ENCODE results near the gene PNLIPRP1. TPM values are rescaled to one million over a fixed set of nuclear protein-coding genes. Genes with fewer than 3 reads are reported as not detected.

PNLIPRP1 gene
- total RNA-seq, 2 donors from 2014 or later, result not detected

DNA sequence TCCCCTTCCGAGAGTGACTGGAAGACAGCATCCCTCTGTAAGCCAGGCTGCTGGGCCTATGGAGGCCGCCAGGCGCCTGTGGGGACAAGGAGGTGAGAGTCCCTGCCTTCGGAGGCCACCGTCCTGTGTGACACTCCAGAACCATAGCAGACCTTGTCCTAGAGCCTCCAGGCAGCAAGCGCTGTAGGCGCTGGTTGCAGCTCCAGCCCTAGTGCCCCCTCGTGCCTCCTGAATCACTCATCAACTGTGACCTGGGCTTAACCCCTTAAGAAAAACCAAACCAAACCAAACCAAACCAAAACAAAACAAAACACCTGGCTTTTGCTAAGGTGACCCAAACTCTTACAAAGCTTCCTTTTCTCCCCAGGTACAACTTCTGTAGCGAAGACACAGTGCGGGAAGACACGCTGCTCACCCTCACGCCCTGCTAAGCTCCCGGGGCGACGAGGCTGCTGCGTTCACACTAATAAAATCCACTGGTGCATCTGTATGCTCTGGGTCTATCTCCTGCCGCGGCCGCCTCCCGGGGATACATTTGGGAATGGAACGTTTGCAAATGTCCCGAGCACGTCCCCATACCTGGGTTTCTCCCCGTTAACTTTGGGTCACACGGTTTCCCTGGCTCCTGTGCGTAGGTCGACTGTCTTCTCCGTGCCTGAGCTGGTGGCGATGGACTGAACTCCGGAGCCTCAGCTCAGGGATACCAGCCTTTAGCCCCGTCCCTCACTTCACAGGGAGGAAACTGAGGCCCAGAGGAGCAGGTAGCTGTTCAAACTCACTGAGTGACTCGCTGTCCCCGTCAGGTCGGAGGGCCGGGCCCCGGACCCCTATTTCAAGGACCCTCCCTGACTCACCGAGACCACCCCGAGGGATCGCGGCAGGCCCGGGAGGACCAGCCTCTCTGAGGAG is 18.2 kb downstream of the PNLIPRP1 start:
- H3K27ac Mint-ChIP-seq, result no peak overlapping the region
- no peaks in the 10 kb centered on the region for H3K9me3 ChIP-seq (ENCODE audit: control insufficient read depth, low read length, poor library complexity, severe bottlenecking)
- peaks cover 2% of the 10 kb centered on the region for H3K36me3 Mint-ChIP-seq (ENCODE audit: low read depth)
- ATAC-seq (no peak), DNase-seq (no peak)
- no peaks in the 10 kb centered on the region for H3K4me1 Mint-ChIP-seq
- H3K27me3 Mint-ChIP-seq, result peaks cover 50% of the 10 kb centered on the region
- peak overlapping the region; percentile 33 for H3K4me3 Mint-ChIP-seq

DNA sequence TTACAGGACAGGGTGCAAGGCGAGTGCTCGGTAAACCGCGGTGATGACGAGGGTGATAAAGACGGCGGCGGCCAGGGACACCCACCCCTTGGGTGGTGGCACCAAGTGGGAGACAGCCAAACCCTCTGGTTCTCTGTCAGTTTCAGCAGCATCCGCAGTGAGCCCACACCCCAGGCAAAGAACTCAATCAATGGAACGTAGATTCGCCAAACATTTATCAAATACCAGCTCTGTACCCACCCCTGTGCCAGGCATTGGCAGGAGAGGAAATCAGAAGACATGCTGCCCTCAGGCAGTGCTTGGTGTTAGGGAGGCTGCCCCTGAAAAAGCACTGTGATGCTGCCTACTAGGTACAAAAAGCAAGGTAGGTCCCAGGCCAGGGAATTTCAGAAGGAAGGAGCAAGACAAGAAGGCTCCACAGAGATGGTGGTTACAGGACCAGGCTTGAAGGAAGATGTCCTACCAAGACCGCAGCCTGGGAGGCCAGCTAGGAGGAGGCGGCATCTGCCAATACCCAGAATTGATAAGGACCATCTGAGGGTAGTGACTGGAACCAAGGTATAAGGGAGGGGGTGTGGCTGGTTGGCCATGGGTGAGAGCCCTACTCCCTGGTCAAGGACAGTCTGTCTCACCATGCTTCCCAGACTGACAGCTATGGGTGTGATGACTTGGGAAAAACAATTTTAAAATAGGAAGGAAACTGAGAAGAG is 19.8 kb downstream of the PNLIPRP1 start:
- H3K9me3 ChIP-seq (ENCODE audit: control insufficient read depth, low read length, poor library complexity, severe bottlenecking), result no peaks in the 10 kb centered on the region
- H3K36me3 Mint-ChIP-seq (ENCODE audit: low read depth), result peaks cover 2% of the 10 kb centered on the region
- no peak overlapping the region for H3K4me3 Mint-ChIP-seq
- ATAC-seq (no peak), DNase-seq (no peak)
- no peaks in the 10 kb centered on the region for H3K4me1 Mint-ChIP-seq
- H3K27ac Mint-ChIP-seq, result no peak overlapping the region
- peaks cover 49% of the 10 kb centered on the region for H3K27me3 Mint-ChIP-seq

DNA sequence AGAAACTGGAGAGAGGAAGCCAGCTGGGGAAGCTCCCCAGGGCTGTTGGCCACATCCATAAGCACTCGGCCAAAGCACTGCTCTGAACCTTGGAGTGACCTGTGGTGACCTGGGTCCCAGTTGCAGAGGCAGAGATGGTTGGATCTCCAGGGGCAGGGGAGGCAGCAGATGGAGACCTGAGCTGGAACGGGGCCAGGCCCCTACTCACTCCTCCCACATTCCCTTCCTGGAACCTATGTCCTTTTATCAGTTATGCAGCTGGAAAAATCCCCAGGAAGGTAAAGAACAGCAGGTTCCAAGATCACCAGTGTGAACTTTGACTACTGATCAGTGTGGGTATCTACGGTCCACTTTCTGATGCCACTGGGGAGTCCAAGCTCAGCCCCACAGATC is 20.4 kb downstream of the PNLIPRP1 start:
- ATAC-seq (no peak), DNase-seq (no peak)
- Mint-ChIP-seq H3K36me3 (ENCODE audit: low read depth) (peaks cover 2% of the 10 kb centered on the region), H3K27ac (no peak overlapping the region), H3K4me1 (no peaks in the 10 kb centered on the region), H3K27me3 (peaks cover 43% of the 10 kb centered on the region), H3K4me3 (no peak overlapping the region)
- H3K9me3 ChIP-seq (ENCODE audit: control insufficient read depth, low read length, poor library complexity, severe bottlenecking), result no peaks in the 10 kb centered on the region

DNA sequence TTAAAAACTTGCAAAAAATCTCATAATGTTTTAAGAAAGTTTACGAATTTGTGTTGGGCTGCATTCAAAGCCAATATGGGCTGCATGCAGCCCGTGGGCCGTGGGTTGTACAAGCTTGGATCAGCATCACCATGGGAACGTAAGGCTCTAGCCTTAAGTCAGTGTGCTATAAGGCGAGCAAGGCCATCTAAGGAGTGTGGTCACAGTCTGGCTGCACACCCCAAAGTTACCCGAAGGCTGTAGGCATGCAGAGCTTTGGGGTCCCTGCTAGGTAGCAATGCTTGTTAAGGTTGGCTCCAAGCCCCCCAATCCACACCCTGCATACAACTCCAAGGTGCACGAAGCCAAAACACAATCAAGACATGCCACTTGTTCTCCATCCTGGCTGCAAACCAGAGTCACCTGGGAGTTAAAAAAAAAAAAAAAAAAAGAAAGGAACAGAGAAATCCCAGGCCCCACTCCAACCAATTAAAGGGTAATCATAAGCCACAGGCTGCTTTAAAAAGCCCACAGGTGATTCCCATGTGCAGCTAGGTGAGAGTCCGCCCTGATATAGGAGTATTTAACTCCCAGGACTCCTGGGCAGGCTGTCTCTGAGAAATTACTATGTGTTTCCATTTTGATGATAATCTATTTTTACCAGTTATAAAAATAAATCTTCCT is 21.5 kb downstream of the PNLIPRP1 start:
- no peaks in the 10 kb centered on the region for H3K9me3 ChIP-seq (ENCODE audit: control insufficient read depth, low read length, poor library complexity, severe bottlenecking)
- peaks cover 35% of the 10 kb centered on the region for H3K27me3 Mint-ChIP-seq
- no peak for ATAC-seq
- no peak overlapping the region for H3K27ac Mint-ChIP-seq
- H3K36me3 Mint-ChIP-seq (ENCODE audit: low read depth), result peaks cover under 1% of the 10 kb centered on the region
- H3K4me1 Mint-ChIP-seq, result no peaks in the 10 kb centered on the region
- DNase-seq, result no peak
- H3K4me3 Mint-ChIP-seq, result no peak overlapping the region

DNA sequence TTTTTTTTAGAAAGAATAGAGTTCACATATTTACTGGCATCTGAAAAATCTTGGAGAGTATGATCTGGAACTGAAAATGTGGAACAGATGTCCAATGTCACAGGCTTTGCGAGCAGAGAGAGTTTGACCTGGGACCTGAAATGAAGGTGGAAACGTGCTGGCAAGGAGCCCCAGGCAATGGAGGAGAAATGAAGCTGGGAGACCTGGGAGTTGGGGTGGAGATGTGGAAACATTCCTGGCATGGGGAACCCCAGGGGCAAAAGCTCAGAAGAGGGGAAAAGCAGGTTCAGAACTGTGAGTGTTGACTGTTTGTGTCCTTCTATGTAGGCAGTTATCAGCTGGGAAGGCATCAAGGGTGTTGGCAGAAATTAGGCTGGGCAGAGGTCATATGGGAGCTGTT is 22.7 kb downstream of the PNLIPRP1 start:
- Mint-ChIP-seq H3K27ac (no peak overlapping the region), H3K27me3 (peaks cover 29% of the 10 kb centered on the region), H3K4me1 (no peaks in the 10 kb centered on the region), H3K4me3 (no peak overlapping the region), H3K36me3 (ENCODE audit: low read depth) (no peaks in the 10 kb centered on the region)
- DNase-seq (no peak), ATAC-seq (no peak)
- no peaks in the 10 kb centered on the region for H3K9me3 ChIP-seq (ENCODE audit: control insufficient read depth, low read length, poor library complexity, severe bottlenecking)

DNA sequence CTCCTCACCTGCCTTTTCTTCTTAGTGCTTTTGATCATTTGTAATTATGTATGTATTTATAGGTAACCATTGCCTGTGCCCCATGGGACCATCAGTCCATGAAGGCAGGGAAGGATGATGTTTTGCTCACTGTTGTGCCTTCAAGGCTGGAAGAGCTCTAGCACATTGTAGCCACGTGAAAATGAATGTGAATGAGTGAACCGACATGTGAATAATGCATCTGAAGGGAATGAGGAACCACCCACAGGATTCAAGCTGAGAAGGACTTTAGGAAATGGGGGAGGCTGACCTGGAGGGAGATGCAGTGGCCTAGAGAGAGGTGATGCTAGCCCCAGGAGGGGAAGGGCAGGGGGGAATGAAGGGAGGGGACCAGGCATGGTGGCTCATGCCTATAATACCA is 24.0 kb downstream of the PNLIPRP1 start:
- ATAC-seq, result no peak
- no peaks in the 10 kb centered on the region for H3K9me3 ChIP-seq (ENCODE audit: control insufficient read depth, low read length, poor library complexity, severe bottlenecking)
- H3K36me3 Mint-ChIP-seq (ENCODE audit: low read depth), result peaks cover 2% of the 10 kb centered on the region
- DNase-seq, result no peak
- H3K4me3 Mint-ChIP-seq, result no peak overlapping the region
- no peak overlapping the region for H3K27ac Mint-ChIP-seq
- no peaks in the 10 kb centered on the region for H3K4me1 Mint-ChIP-seq
- peaks cover 21% of the 10 kb centered on the region for H3K27me3 Mint-ChIP-seq

DNA sequence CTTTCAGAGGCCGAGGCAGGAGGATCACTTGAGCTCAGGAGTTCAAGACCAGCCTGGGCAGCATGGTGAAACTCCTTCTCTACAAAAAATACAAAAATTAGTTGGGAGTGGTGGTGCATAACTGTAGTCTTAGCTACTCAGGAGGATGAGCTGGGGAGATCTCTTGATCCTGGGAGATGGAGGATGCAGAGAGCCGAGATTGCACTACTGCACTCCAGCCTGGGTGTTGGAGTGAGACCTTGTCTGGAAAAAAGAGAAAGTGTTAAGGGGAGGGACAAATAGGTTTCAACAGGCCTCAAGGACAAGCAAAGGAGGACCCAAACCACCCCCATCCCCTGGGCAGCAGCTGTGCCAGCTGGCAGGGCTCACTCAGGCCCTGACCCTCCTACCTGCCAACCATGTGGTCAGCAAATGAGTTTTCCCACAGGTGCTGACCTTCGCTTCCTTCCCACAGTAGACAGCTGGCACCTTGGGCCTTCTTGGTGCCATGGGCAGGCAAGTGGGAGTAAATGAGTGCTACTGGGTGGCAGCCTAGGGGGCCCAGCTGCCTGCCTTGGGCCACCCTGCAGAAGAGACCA is 24.5 kb downstream of the PNLIPRP1 start:
- DNase-seq (no peak), ATAC-seq (no peak)
- peaks cover 2% of the 10 kb centered on the region for H3K36me3 Mint-ChIP-seq (ENCODE audit: low read depth)
- H3K4me3 Mint-ChIP-seq, result no peak overlapping the region
- no peak overlapping the region for H3K27ac Mint-ChIP-seq
- H3K27me3 Mint-ChIP-seq, result peaks cover 17% of the 10 kb centered on the region
- H3K9me3 ChIP-seq (ENCODE audit: control insufficient read depth, low read length, poor library complexity, severe bottlenecking), result no peaks in the 10 kb centered on the region
- no peaks in the 10 kb centered on the region for H3K4me1 Mint-ChIP-seq

DNA sequence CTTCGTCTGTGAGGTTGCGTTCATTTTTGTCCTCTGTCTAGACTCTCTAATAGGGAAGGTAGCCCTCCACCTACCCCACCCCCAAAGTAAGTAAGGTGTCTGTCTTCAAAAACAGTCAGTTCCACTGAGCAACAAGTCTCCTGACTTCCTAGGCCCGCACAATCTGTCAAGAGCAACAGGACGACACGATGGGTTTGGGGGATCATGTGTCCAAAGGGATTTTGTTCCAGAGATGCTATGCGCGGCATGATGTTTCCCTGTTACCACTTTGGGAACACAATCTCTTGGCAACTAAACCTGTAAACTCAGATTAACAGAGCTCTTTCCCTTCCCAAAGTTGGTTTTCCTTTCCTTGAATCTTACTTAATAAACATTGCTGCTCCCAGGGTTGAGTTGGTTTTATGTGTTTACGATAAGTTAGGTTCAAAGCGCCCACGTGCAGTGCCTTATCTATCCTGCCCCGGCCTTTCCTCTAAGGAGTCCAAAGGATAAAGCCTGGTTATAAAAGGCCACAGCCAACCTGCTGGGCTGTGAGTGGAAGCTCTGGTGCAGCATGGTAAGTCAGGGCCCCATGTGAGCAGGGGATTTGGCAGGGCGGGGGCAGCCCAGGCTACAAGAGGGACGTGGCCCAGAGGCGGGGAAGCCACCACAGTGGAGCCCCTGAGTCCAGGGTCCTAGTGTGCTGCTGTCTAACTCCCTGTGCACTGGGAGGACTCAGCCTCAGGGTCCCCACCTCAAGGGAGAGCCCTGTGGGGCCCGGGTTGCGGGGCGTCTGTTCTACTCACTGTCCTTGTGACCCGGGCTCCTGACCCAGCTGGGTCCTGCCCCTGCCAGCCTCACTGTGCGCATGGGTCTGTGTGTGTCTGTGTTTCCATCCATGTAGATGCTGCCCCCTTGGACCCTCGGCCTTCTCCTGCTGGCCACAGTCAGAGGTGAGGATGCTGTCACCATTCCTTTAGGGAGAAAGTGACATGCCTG is 30.0 kb downstream of the PNLIPRP1 start, which contains the start of gene PNLIPRP2:
TSS of gene PNLIPRP2 (plus strand) at position 531 of the 978 bp plus-strand sequence.
- no peaks in the 10 kb centered on the region for H3K4me1 Mint-ChIP-seq
- no peak within 1 kb of the TSS for H3K27ac Mint-ChIP-seq
- ATAC-seq, result no peak
- no peaks in the 10 kb centered on the region for H3K9me3 ChIP-seq (ENCODE audit: control insufficient read depth, low read length, poor library complexity, severe bottlenecking)
- H3K27me3 Mint-ChIP-seq, result peaks cover 33% of the 10 kb centered on the region
- DNase-seq, result no peak
- no peak within 1 kb of the TSS for H3K4me3 Mint-ChIP-seq
- H3K36me3 Mint-ChIP-seq (ENCODE audit: low read depth), result peaks cover 2% of the 10 kb centered on the region

DNA sequence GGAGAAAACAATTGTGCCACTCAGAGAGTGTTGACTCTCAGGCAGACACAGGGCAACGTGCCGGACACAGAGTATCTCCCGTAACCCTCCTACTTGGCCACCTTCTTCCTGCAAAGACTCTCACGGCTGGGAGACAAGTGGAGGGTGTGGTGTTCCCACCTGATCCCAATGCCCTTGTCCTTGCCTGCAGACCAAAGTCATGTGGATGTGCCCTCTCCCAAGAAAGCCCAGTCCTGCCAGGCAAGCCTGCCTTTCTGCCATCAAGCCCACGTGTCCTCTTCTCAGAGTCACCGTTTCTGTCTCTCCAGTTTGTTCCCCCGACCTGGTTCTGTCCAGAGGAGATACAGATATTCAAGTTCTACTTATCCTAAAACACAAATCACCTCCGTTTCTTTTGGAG is 30.7 kb downstream of the PNLIPRP1 start:
- DNase-seq, result no peak
- no peak for ATAC-seq
- H3K4me1 Mint-ChIP-seq, result no peaks in the 10 kb centered on the region
- peaks cover 41% of the 10 kb centered on the region for H3K27me3 Mint-ChIP-seq
- H3K27ac Mint-ChIP-seq, result no peak overlapping the region
- no peaks in the 10 kb centered on the region for H3K9me3 ChIP-seq (ENCODE audit: control insufficient read depth, low read length, poor library complexity, severe bottlenecking)
- H3K4me3 Mint-ChIP-seq, result no peak overlapping the region
- peaks cover 2% of the 10 kb centered on the region for H3K36me3 Mint-ChIP-seq (ENCODE audit: low read depth)

DNA sequence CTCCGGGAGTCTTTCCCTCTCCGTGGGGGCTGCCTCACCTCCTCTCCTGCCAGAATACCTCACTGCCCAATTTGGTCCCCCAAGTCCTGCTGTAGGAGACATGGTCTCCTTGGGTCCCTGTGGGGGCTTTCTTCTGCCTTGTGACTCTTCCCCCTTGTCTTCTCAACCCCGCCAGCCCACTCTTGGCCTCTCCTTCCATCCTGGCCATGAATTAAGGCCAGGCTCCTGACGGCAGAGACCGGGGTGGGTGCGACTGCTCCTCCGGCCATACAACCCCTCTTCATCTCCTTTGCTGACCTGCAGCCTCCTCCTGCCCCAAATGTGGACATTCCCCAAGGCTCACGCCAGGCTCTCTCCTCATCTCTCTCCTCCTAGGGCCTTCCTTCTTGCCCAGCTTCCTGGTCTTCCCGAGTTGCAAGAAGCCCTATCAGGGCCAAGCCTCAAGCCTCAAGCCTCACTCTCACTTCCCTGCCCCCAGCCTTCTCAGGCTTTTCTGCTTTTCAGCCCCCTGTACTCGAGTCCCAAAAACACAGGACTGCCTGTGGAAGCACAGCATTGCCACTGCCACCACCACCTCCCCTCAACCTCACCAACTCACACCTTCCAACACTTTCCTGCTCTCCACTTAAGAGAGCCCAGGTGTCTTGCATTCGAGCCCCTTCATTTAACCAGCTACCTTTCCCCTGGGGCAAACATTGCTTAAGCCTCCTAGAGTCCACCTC is 31.3 kb downstream of the PNLIPRP1 start:
- peaks cover 47% of the 10 kb centered on the region for H3K27me3 Mint-ChIP-seq
- ATAC-seq (no peak), DNase-seq (no peak)
- no peak overlapping the region for H3K4me3 Mint-ChIP-seq
- no peaks in the 10 kb centered on the region for H3K9me3 ChIP-seq (ENCODE audit: control insufficient read depth, low read length, poor library complexity, severe bottlenecking)
- no peak overlapping the region for H3K27ac Mint-ChIP-seq
- peaks cover 2% of the 10 kb centered on the region for H3K36me3 Mint-ChIP-seq (ENCODE audit: low read depth)
- no peaks in the 10 kb centered on the region for H3K4me1 Mint-ChIP-seq

DNA sequence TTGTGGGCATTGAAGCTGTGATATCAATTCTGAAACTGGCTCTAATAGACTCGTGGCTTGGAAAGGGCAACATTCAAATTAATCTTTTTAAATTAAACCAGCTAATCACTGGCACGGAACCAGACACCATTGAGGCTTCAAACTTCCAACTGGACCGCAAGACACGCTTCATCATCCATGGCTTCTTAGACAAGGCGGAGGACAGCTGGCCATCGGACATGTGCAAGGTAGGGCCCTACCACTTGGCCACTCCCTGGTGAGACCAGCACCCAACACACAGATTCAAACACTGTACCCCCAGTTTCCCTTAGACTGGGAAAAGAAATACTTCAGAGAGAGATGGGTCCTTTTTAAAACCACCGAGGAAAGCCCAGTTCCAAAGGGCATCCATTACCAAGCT is 35.1 kb downstream of the PNLIPRP1 start:
- no peaks in the 10 kb centered on the region for H3K9me3 ChIP-seq (ENCODE audit: control insufficient read depth, low read length, poor library complexity, severe bottlenecking)
- ATAC-seq (no peak), DNase-seq (no peak)
- Mint-ChIP-seq H3K36me3 (ENCODE audit: low read depth) (no peaks in the 10 kb centered on the region), H3K4me3 (no peak overlapping the region), H3K27me3 (peaks cover 47% of the 10 kb centered on the region), H3K4me1 (no peaks in the 10 kb centered on the region), H3K27ac (no peak overlapping the region)

DNA sequence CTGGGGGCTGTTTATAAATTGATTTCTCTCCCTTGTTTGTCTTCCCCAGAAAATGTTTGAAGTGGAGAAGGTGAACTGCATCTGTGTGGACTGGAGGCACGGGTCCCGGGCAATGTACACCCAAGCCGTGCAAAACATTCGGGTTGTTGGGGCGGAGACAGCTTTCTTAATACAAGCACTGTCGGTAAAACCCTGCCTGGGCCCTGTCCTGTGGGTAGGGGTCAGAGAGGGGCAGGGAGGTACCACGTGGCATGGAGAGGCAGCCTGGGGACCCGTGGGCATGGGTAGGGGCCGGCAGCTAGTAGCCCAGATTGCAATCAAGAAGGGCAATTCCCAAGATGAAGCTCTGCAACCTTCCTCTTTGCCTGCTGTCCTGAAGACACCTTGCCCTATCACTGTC is 36.1 kb downstream of the PNLIPRP1 start:
- peaks cover 43% of the 10 kb centered on the region for H3K27me3 Mint-ChIP-seq
- ATAC-seq (no peak), DNase-seq (no peak)
- H3K9me3 ChIP-seq (ENCODE audit: control insufficient read depth, low read length, poor library complexity, severe bottlenecking), result no peaks in the 10 kb centered on the region
- no peak overlapping the region for H3K4me3 Mint-ChIP-seq
- no peak overlapping the region for H3K27ac Mint-ChIP-seq
- no peaks in the 10 kb centered on the region for H3K36me3 Mint-ChIP-seq (ENCODE audit: low read depth)
- no peaks in the 10 kb centered on the region for H3K4me1 Mint-ChIP-seq
